MM.1S (cell line): Measurements from ENCODE around the gene KDM4E.

ENCODE experiments used
- EZH2phosphoT487 ChIP-seq: fragments of 300-600 bp; sonication (generic); IDR thresholded peaks from 2 replicates; pipeline ENCODE4 v1.6.1; 2018; ENCODE audit warnings: antibody characterized with exemption, low read length
- TF ChIP-seq, protein P1 (sequence below): fragments of 300-600 bp; sonication (generic); IDR thresholded peaks from 2 replicates; pipeline ENCODE4 v1.5.1; 2016; ENCODE audit warnings: antibody characterized with exemption, low read length, mixed read lengths

DNA sequence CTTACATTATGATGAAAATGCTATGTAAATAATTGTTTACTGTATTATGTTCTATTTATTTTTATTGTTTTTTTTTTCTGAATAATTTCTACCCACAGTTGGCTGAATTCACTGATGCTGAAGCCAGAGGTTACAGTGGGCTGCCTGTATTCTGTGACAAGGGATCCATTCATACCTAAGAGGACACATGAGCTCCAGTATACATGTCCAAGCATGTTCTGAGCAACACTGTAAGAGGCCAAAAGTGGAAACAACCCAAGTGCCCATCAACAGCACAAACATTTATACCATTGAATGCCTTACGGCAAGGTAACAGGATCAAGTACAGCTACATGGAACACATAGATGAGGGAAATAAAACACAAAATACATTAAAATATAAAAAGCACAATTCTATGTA is 40.3 kb downstream of the KDM4E start:
- TF ChIP-seq, protein P1, sequence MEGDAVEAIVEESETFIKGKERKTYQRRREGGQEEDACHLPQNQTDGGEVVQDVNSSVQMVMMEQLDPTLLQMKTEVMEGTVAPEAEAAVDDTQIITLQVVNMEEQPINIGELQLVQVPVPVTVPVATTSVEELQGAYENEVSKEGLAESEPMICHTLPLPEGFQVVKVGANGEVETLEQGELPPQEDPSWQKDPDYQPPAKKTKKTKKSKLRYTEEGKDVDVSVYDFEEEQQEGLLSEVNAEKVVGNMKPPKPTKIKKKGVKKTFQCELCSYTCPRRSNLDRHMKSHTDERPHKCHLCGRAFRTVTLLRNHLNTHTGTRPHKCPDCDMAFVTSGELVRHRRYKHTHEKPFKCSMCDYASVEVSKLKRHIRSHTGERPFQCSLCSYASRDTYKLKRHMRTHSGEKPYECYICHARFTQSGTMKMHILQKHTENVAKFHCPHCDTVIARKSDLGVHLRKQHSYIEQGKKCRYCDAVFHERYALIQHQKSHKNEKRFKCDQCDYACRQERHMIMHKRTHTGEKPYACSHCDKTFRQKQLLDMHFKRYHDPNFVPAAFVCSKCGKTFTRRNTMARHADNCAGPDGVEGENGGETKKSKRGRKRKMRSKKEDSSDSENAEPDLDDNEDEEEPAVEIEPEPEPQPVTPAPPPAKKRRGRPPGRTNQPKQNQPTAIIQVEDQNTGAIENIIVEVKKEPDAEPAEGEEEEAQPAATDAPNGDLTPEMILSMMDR: no peak
- TF ChIP-seq EZH2phosphoT487: no peak
